SU-DHL-6 (cell line): ENCODE measurements around the gene KLHL34.

ENCODE experiments used
- H2AFZ ChIP-seq: fragments of 200-600 bp; sonication (generic); 2 replicates; pipeline ENCODE4 v1.6.1; 2014; ENCODE audit warnings: low read depth, mild to moderate bottlenecking, moderate library complexity, mixed read lengths, antibody characterized with exemption, low read length; ENCODE audit not compliant: severe bottlenecking
- H3F3A ChIP-seq: fragments of 200-600 bp; shearing (Covaris generic); 2 replicates; pipeline ENCODE4 v1.6.0; 2016; ENCODE audit warnings: antibody characterized with exemption, mild to moderate bottlenecking; ENCODE audit not compliant: insufficient read depth
- H3K27ac ChIP-seq: fragments of 200-600 bp; sonication (generic); 2 replicates; pipeline ENCODE4 v1.5.1; 2016; ENCODE audit warnings: low read depth, mild to moderate bottlenecking, low read length, moderate library complexity, mixed read lengths
- H3K27me3 ChIP-seq: fragments of 200-600 bp; sonication (generic), shearing (Covaris generic); 2 replicates; pipeline ENCODE4 v1.6.0; 2014; ENCODE audit warnings: mild to moderate bottlenecking, low read length
- H3K36me3 ChIP-seq: fragments of 200-600 bp; sonication (generic); 2 replicates; pipeline ENCODE4 v1.6.1; 2014; ENCODE audit warnings: mild to moderate bottlenecking, low read length, mixed read lengths
- H3K4me2 ChIP-seq: fragments of 300-600, 200-600 bp; shearing (Covaris generic), sonication (generic); 2 replicates; pipeline ENCODE4 v1.6.0; 2014; ENCODE audit warnings: low read length, low read depth, mild to moderate bottlenecking; ENCODE audit not compliant: poor library complexity, severe bottlenecking
- H3K4me3 ChIP-seq: fragments of 200-600 bp; sonication (generic); 2 replicates; pipeline ENCODE4 v1.5.1; 2014; ENCODE audit warnings: antibody characterized with exemption, low read length, mild to moderate bottlenecking, mixed read lengths; ENCODE audit not compliant: insufficient read depth, poor library complexity, severe bottlenecking
- H3K79me2 ChIP-seq: fragments of 200-600 bp; sonication (generic); 2 replicates; pipeline ENCODE4 v1.6.1; 2014; ENCODE audit warnings: mild to moderate bottlenecking, low read length, moderate library complexity; ENCODE audit not compliant: insufficient read depth
- H3K9ac ChIP-seq: fragments of 200-600 bp; sonication (generic); 2 replicates; pipeline ENCODE4 v1.7.0; 2014; ENCODE audit warnings: mild to moderate bottlenecking, low read length
- H3K9me2 ChIP-seq: fragments of 200-600 bp; sonication (generic); replicated peaks from 2 replicates; pipeline ENCODE4 v1.6.1; 2014; ENCODE audit warnings: low read length; ENCODE audit not compliant: insufficient read depth
- H3K9me3 ChIP-seq: fragments of 200-600 bp; sonication (generic); 2 replicates; pipeline ENCODE4 v1.6.1; 2014; ENCODE audit warnings: low read length, mixed read lengths; ENCODE audit not compliant: insufficient read depth
- H4K20me1 ChIP-seq: fragments of 200-600 bp; sonication (generic); 2 replicates; pipeline ENCODE4 v1.6.1; 2014; ENCODE audit warnings: low read depth, mild to moderate bottlenecking, antibody characterized with exemption, low read length, moderate library complexity, mixed read lengths
- CTCF ChIP-seq: fragments of 200-600 bp; sonication (generic); IDR thresholded peaks from one replicate; pipeline ENCODE4 v1.5.1; 2017; ENCODE audit warnings: antibody characterized with exemption, mild to moderate bottlenecking, low read length, moderate library complexity; ENCODE audit not compliant: insufficient read depth, poor library complexity, severe bottlenecking
- EZH2phosphoT487 ChIP-seq: fragments of 200-600 bp; sonication (generic), shearing (Covaris generic); conservative IDR thresholded peaks from 2 replicates; pipeline ENCODE4 v1.6.1; 2018; ENCODE audit warnings: mild to moderate bottlenecking, antibody characterized with exemption, low read length, moderate library complexity, mixed read lengths

KLHL34 gene

GRCh38 chrX:21657318-21658151 is 595 bp downstream of the KLHL34 start:
- Histone ChIP-seq H3K36me3 (no peaks in the 10 kb centered on the region), H3K4me3 (no peak overlapping the region), H2AFZ (no peak overlapping the region)

GRCh38 chrX:21656587-21657317 is 1.4 kb downstream of the KLHL34 start:
- no peaks in the 10 kb centered on the region for H4K20me1 ChIP-seq

More at GRCh38 chrX:21657318-21658151, 595 bp downstream of the KLHL34 start:
- H3K9me3 ChIP-seq: no peaks in the 10 kb centered on the region
- TF ChIP-seq CTCF (no peak), EZH2phosphoT487 (no peak)
- no peak overlapping the region for H3K9ac ChIP-seq
- no peaks in the 10 kb centered on the region for H3K9me2 ChIP-seq
- no peaks in the 10 kb centered on the region for H3K79me2 ChIP-seq
- no peaks in the 10 kb centered on the region for H4K20me1 ChIP-seq
- H3K4me2 ChIP-seq: no peak overlapping the region
- no peaks in the 10 kb centered on the region for H3F3A ChIP-seq
- no peaks in the 10 kb centered on the region for H3K27me3 ChIP-seq
- no peak overlapping the region for H3K27ac ChIP-seq

GRCh38 chrX:21655901-21656586 is 2.1 kb downstream of the KLHL34 start:
- H3K4me2 ChIP-seq: no peak overlapping the region
- no peaks in the 10 kb centered on the region for H3K9me2 ChIP-seq
- no peaks in the 10 kb centered on the region for H3K79me2 ChIP-seq
- H3K27ac ChIP-seq: no peak overlapping the region
- no peaks in the 10 kb centered on the region for H3F3A ChIP-seq
- no peak overlapping the region for H3K4me3 ChIP-seq
- H3K27me3 ChIP-seq: no peaks in the 10 kb centered on the region
- no peaks in the 10 kb centered on the region for H4K20me1 ChIP-seq
- no peak overlapping the region for H2AFZ ChIP-seq
- TF ChIP-seq CTCF (no peak), EZH2phosphoT487 (no peak)
- no peaks in the 10 kb centered on the region for H3K9me3 ChIP-seq
- no peaks in the 10 kb centered on the region for H3K36me3 ChIP-seq
- no peak overlapping the region for H3K9ac ChIP-seq

More at GRCh38 chrX:21656587-21657317, 1.4 kb downstream of the KLHL34 start:
- Histone ChIP-seq H3K4me2 (no peak overlapping the region), H3K27me3 (no peaks in the 10 kb centered on the region), H3K36me3 (no peaks in the 10 kb centered on the region), H3K9ac (no peak overlapping the region), H3K4me3 (no peak overlapping the region), H2AFZ (no peak overlapping the region), H3K79me2 (no peaks in the 10 kb centered on the region), H3F3A (no peaks in the 10 kb centered on the region), H3K27ac (no peak overlapping the region), H3K9me3 (no peaks in the 10 kb centered on the region), H3K9me2 (no peaks in the 10 kb centered on the region)
- no peak for TF ChIP-seq CTCF
